Endodermal cell (in vitro differentiated cells): Measurements from ENCODE around the gene PCCA. TPM values are rescaled to one million over a fixed set of nuclear protein-coding genes. Genes with fewer than 3 reads are reported as not detected.
A peak's percentile ranks its signal among the peaks of the same experiment; 100 is the strongest.

ENCODE experiments used
- DNase-seq: peaks from one replicate; pipeline ENCODE4 v3.0.0-alpha.2; 2017
- H3K27ac ChIP-seq: 2 replicates; pipeline ENCODE4 v1.5.1; 2013; ENCODE audit warnings: mild to moderate bottlenecking, low read depth, low read length, moderate library complexity
- H3K27me3 ChIP-seq: 2 replicates; pipeline ENCODE4 v1.6.1; 2013; ENCODE audit warnings: mild to moderate bottlenecking, low read length, moderate library complexity; ENCODE audit not compliant: insufficient read depth, control insufficient read depth, poor library complexity, severe bottlenecking
- H3K36me3 ChIP-seq: 2 replicates; pipeline ENCODE4 v1.7.0; 2013; ENCODE audit warnings: mild to moderate bottlenecking, low read length, moderate library complexity; ENCODE audit not compliant: control insufficient read depth, insufficient read depth
- H3K4me1 ChIP-seq: one replicate; pipeline ENCODE4 v1.7.0; 2013; ENCODE audit warnings: low read length; ENCODE audit not compliant: control insufficient read depth, insufficient read depth
- H3K4me3 ChIP-seq: 2 replicates; pipeline ENCODE4 v1.5.1; 2013; ENCODE audit warnings: mild to moderate bottlenecking, low read length, moderate library complexity
- H3K9ac ChIP-seq: 2 replicates; pipeline ENCODE4 v1.6.1; 2013; ENCODE audit warnings: mild to moderate bottlenecking, low read length, moderate library complexity; ENCODE audit not compliant: poor library complexity, severe bottlenecking; ENCODE audit errors: extremely low read depth
- H3K9me3 ChIP-seq: 2 replicates; pipeline ENCODE4 v1.6.1; 2013; ENCODE audit warnings: mild to moderate bottlenecking, low read length, moderate library complexity; ENCODE audit not compliant: control insufficient read depth
- H3K27ac Mint-ChIP-seq: 2 replicates; pipeline ENCODE4 v1.8.0; 2020; ENCODE audit warnings: mixed read lengths
- H3K27me3 Mint-ChIP-seq: 2 replicates; pipeline ENCODE4 v1.8.0; 2021; ENCODE audit warnings: mild to moderate bottlenecking, mixed read lengths; ENCODE audit not compliant: insufficient read depth
- H3K36me3 Mint-ChIP-seq: 2 replicates; pipeline ENCODE4 v1.8.0; 2020; ENCODE audit warnings: low read depth, mixed read lengths
- H3K4me1 Mint-ChIP-seq: 2 replicates; pipeline ENCODE4 v1.8.0; 2020; ENCODE audit warnings: mixed read lengths
- H3K4me3 Mint-ChIP-seq: 2 replicates; pipeline ENCODE4 v1.8.0; 2020; ENCODE audit warnings: mild to moderate bottlenecking, moderate library complexity, mixed read lengths
- H3K9me3 Mint-ChIP-seq: 2 replicates; pipeline ENCODE4 v1.8.0; 2020; ENCODE audit warnings: mild to moderate bottlenecking, mixed read lengths
- WGBS, 2 experiments: methylation state at CpG; one replicate each; pipeline versions ENCODE4 v1.1.5 to v1.1.7; 2013; ENCODE audit warnings: missing lambda C conversion rate in 2 of 2, mixed read lengths in 1 of 2; ENCODE audit not compliant: insufficient coverage in 1 of 2, insufficient read length in 1 of 2; 5-methylcytosine and 5-hydroxymethylcytosine counted together
- total RNA-seq, 2 donors: library from RNA; stranded (reverse); fragmentation: NEBNext Ultra II Directional in 1 of 2; extraction: Animal tissue kit (Norgen Biotek cat#: 25700) in 1 of 2; gene quantifications; 2 replicates in 1 of 2; 3 replicates in 1 of 2; pipeline ENCODE4 v1.2.1, GENCODE V29; 2021
- TF ChIP-seq, protein P1 (sequence below): fragments of 200-600 bp; sonication (generic); conservative IDR thresholded peaks from 2 replicates; pipeline ENCODE4 v1.5.0; 2021; ENCODE audit warnings: antibody characterized with exemption, mild to moderate bottlenecking

The PCCA gene
- total RNA-seq, 2 donors from 2014 or later, result 60.2 to 67.2 TPM

DNA sequence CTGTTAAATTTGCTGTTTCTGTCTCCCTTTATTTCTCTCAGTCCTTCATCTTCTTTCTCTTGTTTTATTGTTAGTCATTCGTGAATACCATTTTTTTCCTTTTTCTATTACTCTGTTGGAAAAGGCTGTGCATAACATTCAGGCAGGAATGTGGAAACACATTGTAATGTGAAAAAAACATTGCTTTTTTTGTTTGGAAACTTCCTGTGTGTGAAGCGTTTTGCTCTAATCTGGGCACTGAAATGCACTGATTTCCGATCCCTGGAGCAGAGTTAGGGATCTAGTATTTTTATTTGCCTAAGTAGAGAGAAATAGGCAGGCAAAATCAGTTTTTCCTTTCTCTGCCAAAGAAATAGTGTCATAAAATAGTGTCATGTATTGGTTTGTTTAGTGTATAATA, 155.5 kb downstream of the PCCA start:
- Mint-ChIP-seq H3K9me3 (peaks cover 35% of the 10 kb centered on the region), H3K27ac (no peak overlapping the region), H3K4me3 (no peak overlapping the region), H3K27me3 (no peaks in the 10 kb centered on the region), H3K4me1 (peaks cover 30% of the 10 kb centered on the region), H3K36me3 (peaks cover 26% of the 10 kb centered on the region)
- no peak for DNase-seq
- 64 to 82% methylated on average over 2 of the region's 3 CpGs for WGBS, 2 experiments
- TF ChIP-seq, protein P1, sequence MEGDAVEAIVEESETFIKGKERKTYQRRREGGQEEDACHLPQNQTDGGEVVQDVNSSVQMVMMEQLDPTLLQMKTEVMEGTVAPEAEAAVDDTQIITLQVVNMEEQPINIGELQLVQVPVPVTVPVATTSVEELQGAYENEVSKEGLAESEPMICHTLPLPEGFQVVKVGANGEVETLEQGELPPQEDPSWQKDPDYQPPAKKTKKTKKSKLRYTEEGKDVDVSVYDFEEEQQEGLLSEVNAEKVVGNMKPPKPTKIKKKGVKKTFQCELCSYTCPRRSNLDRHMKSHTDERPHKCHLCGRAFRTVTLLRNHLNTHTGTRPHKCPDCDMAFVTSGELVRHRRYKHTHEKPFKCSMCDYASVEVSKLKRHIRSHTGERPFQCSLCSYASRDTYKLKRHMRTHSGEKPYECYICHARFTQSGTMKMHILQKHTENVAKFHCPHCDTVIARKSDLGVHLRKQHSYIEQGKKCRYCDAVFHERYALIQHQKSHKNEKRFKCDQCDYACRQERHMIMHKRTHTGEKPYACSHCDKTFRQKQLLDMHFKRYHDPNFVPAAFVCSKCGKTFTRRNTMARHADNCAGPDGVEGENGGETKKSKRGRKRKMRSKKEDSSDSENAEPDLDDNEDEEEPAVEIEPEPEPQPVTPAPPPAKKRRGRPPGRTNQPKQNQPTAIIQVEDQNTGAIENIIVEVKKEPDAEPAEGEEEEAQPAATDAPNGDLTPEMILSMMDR, result no peak
- no peak overlapping the region for H3K4me3 ChIP-seq
- H3K27me3 ChIP-seq, result no peaks in the 10 kb centered on the region
- peaks cover 38% of the 10 kb centered on the region for H3K9me3 ChIP-seq
- H3K27ac ChIP-seq, result no peak overlapping the region
- H3K4me1 ChIP-seq, result peaks cover 4% of the 10 kb centered on the region
- H3K36me3 ChIP-seq, result peaks cover 16% of the 10 kb centered on the region
- no peak overlapping the region for H3K9ac ChIP-seq

DNA sequence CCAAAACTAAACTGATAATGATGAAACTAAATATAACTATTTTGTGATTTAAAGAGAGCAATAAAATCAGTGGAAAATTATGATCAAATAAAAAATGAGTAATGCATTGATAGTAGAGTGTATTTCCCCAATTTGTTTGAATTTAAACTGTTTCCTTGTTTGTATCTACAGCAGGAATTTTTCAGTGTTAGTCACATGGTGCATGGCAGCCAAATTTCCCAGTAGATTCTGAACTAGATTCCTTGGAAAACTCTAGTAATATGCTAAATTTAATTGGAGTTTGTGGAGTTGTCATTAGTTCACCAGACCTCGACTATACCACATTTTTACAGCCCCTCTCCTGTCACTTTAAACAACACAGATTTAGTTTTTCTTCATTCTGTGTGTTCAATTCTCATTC, 156.2 kb downstream of the PCCA start:
- WGBS, 2 experiments, result no CpG with 5 or more reads among the region's 1 CpG
- H3K9me3 Mint-ChIP-seq, result peaks cover 37% of the 10 kb centered on the region

DNA sequence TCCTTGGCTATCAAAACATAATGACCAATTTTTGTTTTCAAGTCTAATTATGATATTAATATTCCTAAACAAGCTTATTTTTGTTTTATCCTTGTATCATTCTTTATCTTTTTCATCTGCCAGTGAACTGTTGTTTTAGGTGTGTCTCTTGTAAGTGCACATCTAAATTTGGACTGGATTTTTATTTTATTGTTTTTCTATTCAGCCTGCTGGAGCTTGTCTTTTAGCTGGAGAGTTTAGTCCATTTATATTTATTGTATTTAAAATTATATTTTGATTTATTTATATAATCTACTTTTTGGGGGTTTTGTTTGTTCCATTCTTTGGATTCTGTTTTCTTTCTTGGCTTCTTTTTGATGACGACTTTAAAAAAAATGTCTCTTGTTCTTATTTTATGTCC, 159.0 kb downstream of the PCCA start:
- no peaks in the 10 kb centered on the region for H3K27me3 ChIP-seq
- no peak for DNase-seq
- peaks cover 45% of the 10 kb centered on the region for H3K9me3 ChIP-seq
- H3K36me3 ChIP-seq, result peaks cover 16% of the 10 kb centered on the region
- no peak overlapping the region for H3K27ac ChIP-seq
- no peak overlapping the region for H3K4me3 Mint-ChIP-seq
- H3K9ac ChIP-seq, result no peak overlapping the region
- no peak overlapping the region for H3K27ac Mint-ChIP-seq
- no peaks in the 10 kb centered on the region for H3K27me3 Mint-ChIP-seq
- TF ChIP-seq, protein P1, result no peak
- peaks cover 32% of the 10 kb centered on the region for H3K4me1 Mint-ChIP-seq
- peaks cover 27% of the 10 kb centered on the region for H3K36me3 Mint-ChIP-seq
- 83% methylated on average over 1 of the region's 1 CpG; no CpG with 5 or more reads in 1 of the 2 experiments for WGBS, 2 experiments
- peaks cover 7% of the 10 kb centered on the region for H3K4me1 ChIP-seq
- H3K9me3 Mint-ChIP-seq, result peaks cover 37% of the 10 kb centered on the region
- peak overlapping the region; percentile 48 for H3K4me3 ChIP-seq

More for the DNA sequence above, 156.2 kb downstream of the PCCA start:
- TF ChIP-seq, protein P1, result no peak
- H3K36me3 Mint-ChIP-seq, result peaks cover 27% of the 10 kb centered on the region
- H3K4me3 Mint-ChIP-seq, result no peak overlapping the region
- no peak overlapping the region for H3K27ac Mint-ChIP-seq
- DNase-seq, result no peak
- Histone ChIP-seq H3K9me3 (peaks cover 44% of the 10 kb centered on the region), H3K27me3 (no peaks in the 10 kb centered on the region), H3K4me1 (peaks cover 4% of the 10 kb centered on the region), H3K4me3 (no peak overlapping the region), H3K36me3 (peaks cover 16% of the 10 kb centered on the region), H3K27ac (no peak overlapping the region), H3K9ac (no peak overlapping the region)
- H3K27me3 Mint-ChIP-seq, result no peaks in the 10 kb centered on the region
- H3K4me1 Mint-ChIP-seq, result peaks cover 26% of the 10 kb centered on the region
